Chondrocyte (in vitro differentiated cells): ENCODE data around the gene RAC2. TPM values are rescaled to one million over a fixed set of nuclear protein-coding genes. Genes with fewer than 3 reads are reported as not detected.
A peak's percentile ranks its signal among the peaks of the same experiment; 100 is the strongest.

Experiments used
- DNase-seq: peaks from one replicate; pipeline ENCODE4 v3.0.0; 2021; ENCODE audit warnings: mixed read lengths, low spot score
- H3K27ac Mint-ChIP-seq: one replicate; pipeline ENCODE4 v1.8.0; 2021; ENCODE audit warnings: mild to moderate bottlenecking, moderate library complexity, mixed read lengths; ENCODE audit not compliant: unreplicated experiment
- H3K27me3 Mint-ChIP-seq: 2 replicates; pipeline ENCODE4 v1.8.0; 2021; ENCODE audit warnings: low read depth, mixed read lengths
- H3K36me3 Mint-ChIP-seq: 2 replicates; pipeline ENCODE4 v1.8.0; 2021; ENCODE audit warnings: low read depth, mixed read lengths
- H3K4me1 Mint-ChIP-seq: 2 replicates; pipeline ENCODE4 v1.8.0; 2021; ENCODE audit warnings: low read depth, mild to moderate bottlenecking, mixed read lengths
- H3K4me3 Mint-ChIP-seq: one replicate; pipeline ENCODE4 v1.8.0; 2021; ENCODE audit warnings: mild to moderate bottlenecking, moderate library complexity, mixed read lengths; ENCODE audit not compliant: unreplicated experiment
- H3K9me3 Mint-ChIP-seq: 2 replicates; pipeline ENCODE4 v1.8.0; 2021; ENCODE audit warnings: low read depth, mixed read lengths
- CTCF ChIP-seq: fragments of 200-600 bp; sonication (generic); IDR thresholded peaks from 2 replicates; pipeline ENCODE4 v1.5.0; 2021; ENCODE audit warnings: antibody characterized with exemption, mild to moderate bottlenecking, moderate library complexity
- total RNA-seq: library from RNA; stranded (reverse); gene quantifications from 3 replicates; pipeline ENCODE4 v1.2.1, GENCODE V29; 2021

RAC2 gene
- total RNA-seq, 1 donor from 2014 or later = 0.20 TPM

- no peaks in the 10 kb centered on the region for H3K36me3 Mint-ChIP-seq
- TF ChIP-seq CTCF = no peak
- H3K9me3 Mint-ChIP-seq = no peaks in the 10 kb centered on the region
- H3K27ac Mint-ChIP-seq = no peak overlapping the region
- peaks cover 5% of the 10 kb centered on the region for H3K4me1 Mint-ChIP-seq
- H3K27me3 Mint-ChIP-seq = no peaks in the 10 kb centered on the region
- DNase-seq = no peak
- no peak overlapping the region for H3K4me3 Mint-ChIP-seq
Measured at GRCh38 chr22:37275622-37276021, 31.6 kb upstream of the RAC2 start.

- no peak for TF ChIP-seq CTCF
- no peaks in the 10 kb centered on the region for H3K36me3 Mint-ChIP-seq
- no peak overlapping the region for H3K4me3 Mint-ChIP-seq
- H3K27ac Mint-ChIP-seq = no peak overlapping the region
- no peak for DNase-seq
- H3K27me3 Mint-ChIP-seq = no peaks in the 10 kb centered on the region
- H3K9me3 Mint-ChIP-seq = no peaks in the 10 kb centered on the region
- H3K4me1 Mint-ChIP-seq = peaks cover 5% of the 10 kb centered on the region
Measured at GRCh38 chr22:37275134-37275533, 31.1 kb upstream of the RAC2 start.

GRCh38 chr22:37274380-37274862 lies 30.4 kb upstream of the RAC2 start:
- no peaks in the 10 kb centered on the region for H3K36me3 Mint-ChIP-seq
- no peak overlapping the region for H3K27ac Mint-ChIP-seq
- TF ChIP-seq CTCF = no peak
- no peak for DNase-seq
- peaks cover 5% of the 10 kb centered on the region for H3K4me1 Mint-ChIP-seq
- no peaks in the 10 kb centered on the region for H3K9me3 Mint-ChIP-seq
- H3K27me3 Mint-ChIP-seq = peaks cover 2% of the 10 kb centered on the region
- H3K4me3 Mint-ChIP-seq = no peak overlapping the region

DNA sequence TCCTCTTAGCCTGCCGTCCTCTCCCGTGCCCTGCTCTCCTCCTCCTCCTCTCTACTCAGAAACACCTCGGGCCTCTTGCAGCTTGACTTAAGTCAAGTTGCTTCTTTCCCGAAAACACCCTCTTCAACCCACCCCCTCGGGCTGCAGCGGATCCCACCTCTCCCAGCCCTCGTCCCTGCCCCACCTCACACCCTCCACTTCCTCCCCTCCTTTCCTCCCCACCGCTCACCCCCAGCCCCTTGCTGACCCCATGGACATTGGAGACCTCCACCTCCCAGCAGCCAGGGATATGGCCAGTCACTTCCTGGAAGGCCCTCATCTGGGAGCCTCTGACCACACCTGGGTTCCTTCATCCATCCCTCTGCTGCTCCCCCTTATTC lies 29.8 kb upstream of the RAC2 start:
- Mint-ChIP-seq H3K4me3 (no peak overlapping the region), H3K9me3 (no peaks in the 10 kb centered on the region), H3K27me3 (peaks cover 2% of the 10 kb centered on the region), H3K27ac (no peak overlapping the region), H3K36me3 (no peaks in the 10 kb centered on the region), H3K4me1 (peaks cover 5% of the 10 kb centered on the region)
- DNase-seq = no peak
- no peak for TF ChIP-seq CTCF

GRCh38 chr22:37273126-37273845 lies 29.2 kb upstream of the RAC2 start:
- Mint-ChIP-seq H3K27ac (peak overlapping the region; percentile 9), H3K9me3 (no peaks in the 10 kb centered on the region), H3K27me3 (peaks cover 2% of the 10 kb centered on the region), H3K4me3 (no peak overlapping the region), H3K4me1 (peaks cover 5% of the 10 kb centered on the region), H3K36me3 (no peaks in the 10 kb centered on the region)
- no peak for DNase-seq
- no peak for TF ChIP-seq CTCF
